Choroid plexus epithelial cell (primary cell): ENCODE measurements around the gene ARID3A.

Experiments
- DNase-seq: peaks from one replicate; pipeline ENCODE4 v3.0.0-alpha.2; 2010; ENCODE audit warnings: low read depth
- H3K4me3 ChIP-seq: 2 replicates; pipeline ENCODE4 v1.5.1; 2011; ENCODE audit warnings: low read depth, mild to moderate bottlenecking, control low read depth, low read length, moderate library complexity
- CTCF ChIP-seq: conservative IDR thresholded peaks from 2 replicates; pipeline ENCODE4 v1.5.1; 2011; ENCODE audit warnings: low read depth, mild to moderate bottlenecking, control low read depth, inconsistent platforms, low read length, moderate library complexity

The ARID3A gene

DNA sequence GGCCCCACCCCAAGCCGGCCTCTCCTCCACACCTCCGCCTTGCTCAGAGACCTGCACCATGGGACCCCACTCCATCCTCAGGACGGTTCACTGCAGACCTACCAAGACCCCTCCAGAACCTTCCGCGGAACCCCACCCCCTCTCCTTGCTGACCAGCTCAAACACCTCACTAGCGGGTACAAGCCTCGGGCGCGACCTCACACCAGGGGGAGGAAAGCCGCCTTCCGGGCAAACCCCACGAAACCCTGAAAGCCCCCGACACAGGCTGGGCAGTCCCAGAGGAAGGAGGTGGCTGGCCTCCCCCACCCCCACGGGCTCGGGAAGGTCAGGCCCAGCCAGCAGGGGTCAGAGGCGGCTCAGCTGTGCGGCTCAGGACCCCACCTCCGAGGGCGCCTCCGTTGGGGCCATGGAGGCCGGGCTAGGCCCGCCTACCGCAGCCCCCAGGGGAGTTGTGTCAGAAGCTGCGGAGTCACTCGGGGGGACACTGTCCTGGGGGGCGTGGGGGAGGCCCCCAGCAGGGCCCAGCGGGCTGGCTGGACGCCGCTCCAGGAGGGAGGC, 84.2 kb downstream of the ARID3A start:
- no peak overlapping the region for H3K4me3 ChIP-seq
- TF ChIP-seq CTCF = no peak
- DNase-seq = no peak

- no peak for DNase-seq
- H3K4me3 ChIP-seq = no peak overlapping the region
- TF ChIP-seq CTCF = no peak
Observed at GRCh38 chr19:1010586-1011510, 85.0 kb downstream of the ARID3A start.

GRCh38 chr19:1011831-1012333, 86.0 kb downstream of the ARID3A start:
- no peak for DNase-seq
- no peak overlapping the region for H3K4me3 ChIP-seq
- no peak for TF ChIP-seq CTCF

DNA sequence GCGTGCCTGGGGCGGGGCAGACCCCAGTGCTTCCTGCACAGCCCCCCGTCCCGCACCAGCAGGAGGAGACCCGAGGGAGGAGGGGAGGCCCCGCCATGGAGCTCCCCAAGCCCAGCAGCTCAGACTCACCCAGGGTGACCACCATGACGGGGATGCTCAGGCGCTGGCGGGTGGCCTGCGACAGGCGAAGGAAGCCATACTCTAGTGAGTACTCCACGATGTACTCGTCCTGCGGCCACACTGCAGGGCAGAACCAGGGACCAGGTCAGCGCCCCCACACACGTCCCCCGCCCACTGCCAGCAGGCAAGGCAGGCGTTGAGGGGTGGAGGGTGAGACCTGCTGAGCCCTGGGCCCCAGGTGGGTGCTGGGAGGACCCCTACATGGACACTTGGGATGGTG, 86.5 kb downstream of the ARID3A start:
- H3K4me3 ChIP-seq = no peak overlapping the region
- no peak for TF ChIP-seq CTCF
- no peak for DNase-seq

- DNase-seq = no peak
- no peak for TF ChIP-seq CTCF
- H3K4me3 ChIP-seq = no peak overlapping the region
Observed at GRCh38 chr19:1013218-1013617, 87.4 kb downstream of the ARID3A start.

DNA sequence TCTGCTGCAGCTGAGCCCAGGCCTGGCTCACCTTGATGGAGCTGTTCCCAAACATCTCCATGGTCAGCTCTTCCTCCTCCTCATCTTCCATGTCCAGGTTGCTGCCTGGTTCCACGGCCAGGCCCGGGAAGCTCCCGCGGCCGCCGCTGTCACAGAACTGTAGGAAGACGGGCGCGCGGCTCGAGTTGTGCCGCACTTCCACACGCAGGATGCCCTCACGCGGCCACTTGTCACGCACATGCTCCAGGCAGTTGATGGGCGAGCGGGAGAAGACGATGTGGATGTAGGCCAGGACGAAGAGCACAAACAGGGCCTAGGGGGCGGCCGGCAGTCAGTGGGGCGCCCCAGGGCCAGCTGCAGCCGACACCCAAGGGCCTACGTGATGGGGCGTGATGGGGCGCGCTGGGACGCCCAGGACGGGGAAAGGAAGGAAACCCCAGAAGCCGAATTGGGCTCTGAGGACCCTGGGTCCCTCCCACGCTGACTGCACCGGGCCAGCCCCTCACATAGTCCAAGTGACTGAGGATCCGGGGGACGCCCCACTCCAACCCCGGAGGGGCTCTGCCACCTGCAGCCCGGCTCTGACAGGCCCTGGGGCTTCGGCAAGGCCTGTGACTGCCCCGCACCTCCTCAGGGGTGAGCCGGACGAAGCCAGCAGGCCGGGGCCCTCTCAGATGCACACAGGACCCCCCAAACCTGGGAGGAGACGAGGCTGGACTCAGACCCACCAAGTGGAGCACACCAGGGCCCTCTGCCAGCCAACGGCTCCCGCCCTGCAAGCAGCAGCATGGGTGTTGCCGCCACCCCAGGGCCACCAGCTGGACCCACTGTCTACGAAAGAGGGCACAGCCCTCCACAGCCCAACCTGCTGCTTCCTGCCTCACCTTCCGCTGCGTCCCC, 88.6 kb downstream of the ARID3A start:
- no peak overlapping the region for H3K4me3 ChIP-seq
- DNase-seq = no peak

More for the DNA sequence above, 88.6 kb downstream of the ARID3A start:
- TF ChIP-seq CTCF = no peak
